Thyroid gland (tissue), 4 donors: Measurements from ENCODE around the gene SPSB4. TPM values are rescaled to one million over a fixed set of nuclear protein-coding genes. Genes with fewer than 3 reads are reported as not detected.

Experiments used
- DNase-seq, 2 donors: peaks; one replicate each; pipeline ENCODE4 v3.0.0-alpha.2; 2019
- H3K27ac ChIP-seq, 3 donors: fragments of 200-600 bp; sonication (generic); 1 replicate in 2 of 3; 2 replicates in 1 of 3; pipeline ENCODE4 v1.5.1; 2016 to 2019; ENCODE audit warnings: mild to moderate bottlenecking in 1 of 3, moderate library complexity in 1 of 3
- H3K27me3 ChIP-seq: fragments of 200-600 bp; sonication (generic); one replicate; pipeline ENCODE4 v1.5.1; 2019
- H3K36me3 ChIP-seq, 2 donors: fragments of 200-600 bp; sonication (generic); one replicate each; pipeline ENCODE4 v1.5.1; 2016 to 2019
- H3K4me1 ChIP-seq, 2 donors: fragments of 200-600 bp; sonication (generic); one replicate each; pipeline ENCODE4 v1.5.1; 2017 to 2019
- H3K4me3 ChIP-seq, 3 donors: fragments of 200-600 bp; sonication (generic); replicated peaks in 1 of 3; 1 replicate in 2 of 3; 2 replicates in 1 of 3; pipeline ENCODE4 v1.5.1; 2016; ENCODE audit warnings: mild to moderate bottlenecking in 1 of 3
- H3K9me3 ChIP-seq: fragments of 200-600 bp; sonication (generic); one replicate; pipeline ENCODE4 v1.5.1; 2017
- CTCF ChIP-seq, 6 experiments: fragments of 200-600 bp in 3 of 6; fragments of 450-650 bp in 3 of 6; sonication (generic) in 3 of 6; IDR thresholded peaks; one replicate each; pipeline ENCODE4 v1.5.1; 2016 to 2019; ENCODE audit warnings: antibody characterized with exemption in 6 of 6, mild to moderate bottlenecking in 2 of 6, inconsistent platforms in 1 of 6, moderate library complexity in 1 of 6
- POLR2A ChIP-seq, 2 donors: fragments of 450-650 bp; IDR thresholded peaks; one replicate each; pipeline ENCODE4 v1.6.1; 2017; ENCODE audit warnings: antibody characterized with exemption in 2 of 2, mild to moderate bottlenecking in 2 of 2, moderate library complexity in 1 of 2
- WGBS, 2 donors: methylation state at CpG; one replicate each; pipeline ENCODE4 v1.1.5; 2017; 5-methylcytosine and 5-hydroxymethylcytosine counted together
- intact Hi-C: fragments of 100-400 bp; cut with DNase I; formaldehyde crosslinking; loops from one replicate; pipeline ENCODE4 v1.15.1; 2023
- total RNA-seq, 4 donors: library from RNA; depleted of rRNA; stranded (reverse); fragments of >200 nt; gene quantifications; one replicate each; pipeline ENCODE4 v1.2.3, GENCODE V29; 2016

SPSB4 gene
- total RNA-seq, 4 donors from 2014 or later: 1.2 TPM; not detected in 3

- H3K27me3 ChIP-seq: no peaks in the 10 kb centered on the region
- H3K27ac ChIP-seq: no peak overlapping the region
- intact Hi-C loops: no loop called here
- DNase-seq: no peak
- no peaks in the 10 kb centered on the region for H3K9me3 ChIP-seq
- no peak overlapping the region for H3K4me3 ChIP-seq
- H3K36me3 ChIP-seq: no peaks in the 10 kb centered on the region
- TF ChIP-seq CTCF (IDR thresholded peaks at IDR 0.05) (no peak), POLR2A (IDR thresholded peaks at IDR 0.05) (no peak)
- WGBS, 2 donors: 85 to 87% methylated on average over 9 to 11 of the region's 11 CpGs
- no peaks in the 10 kb centered on the region for H3K4me1 ChIP-seq
Observed at GRCh38 chr3:141146979-141147470, 95.9 kb downstream of the SPSB4 start.

GRCh38 chr3:141147657-141148056, 96.5 kb downstream of the SPSB4 start:
- intact Hi-C loops: no loop called here

DNA sequence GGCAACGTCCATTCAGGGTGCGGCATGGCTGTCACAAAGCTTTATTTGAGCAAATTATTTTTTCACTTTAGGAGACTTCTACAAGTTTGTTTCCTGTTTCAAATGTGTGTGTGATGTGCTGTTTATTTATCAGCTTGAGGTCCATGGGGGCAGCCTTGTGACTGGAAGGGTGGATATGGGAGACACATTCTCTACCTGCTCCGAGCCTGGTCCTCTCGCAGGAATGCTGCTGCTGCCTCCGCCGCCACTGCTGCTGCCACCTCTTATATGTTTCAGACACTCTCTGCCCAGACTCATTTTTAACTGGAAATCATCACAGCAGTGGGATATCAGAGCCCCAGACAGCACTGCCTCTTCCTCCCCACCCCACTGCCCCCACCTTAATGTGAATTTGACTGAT, 97.0 kb downstream of the SPSB4 start:
- intact Hi-C loops: no loop called here
- no peak overlapping the region for H3K4me3 ChIP-seq
- WGBS, 2 donors: 90 to 96% methylated on average over 6 of the region's 6 CpGs
- no peaks in the 10 kb centered on the region for H3K27me3 ChIP-seq
- DNase-seq: no peak
- H3K9me3 ChIP-seq: no peaks in the 10 kb centered on the region
- H3K4me1 ChIP-seq: no peaks in the 10 kb centered on the region
- no peaks in the 10 kb centered on the region for H3K36me3 ChIP-seq
- no peak overlapping the region for H3K27ac ChIP-seq
- TF ChIP-seq POLR2A (IDR thresholded peaks at IDR 0.05): no peak

More at GRCh38 chr3:141147657-141148056, 96.5 kb downstream of the SPSB4 start:
- no peak for TF ChIP-seq CTCF (IDR thresholded peaks at IDR 0.05)
- no peak for TF ChIP-seq POLR2A (IDR thresholded peaks at IDR 0.05)
- no peak for DNase-seq
- Histone ChIP-seq H3K9me3 (no peaks in the 10 kb centered on the region), H3K4me1 (no peaks in the 10 kb centered on the region), H3K36me3 (no peaks in the 10 kb centered on the region), H3K27me3 (no peaks in the 10 kb centered on the region), H3K27ac (no peak overlapping the region), H3K4me3 (no peak overlapping the region)
- 79 to 83% methylated on average over 9 of the region's 9 CpGs for WGBS, 2 donors

GRCh38 chr3:141148770-141149169, 97.6 kb downstream of the SPSB4 start:
- Histone ChIP-seq H3K4me1 (no peaks in the 10 kb centered on the region), H3K36me3 (no peaks in the 10 kb centered on the region), H3K4me3 (no peak overlapping the region), H3K27ac (no peak overlapping the region), H3K27me3 (no peaks in the 10 kb centered on the region), H3K9me3 (no peaks in the 10 kb centered on the region)
- WGBS, 2 donors: 94 to 96% methylated on average over 2 of the region's 2 CpGs
- no peak for DNase-seq
- no peak for TF ChIP-seq CTCF (IDR thresholded peaks at IDR 0.05)
- TF ChIP-seq POLR2A (IDR thresholded peaks at IDR 0.05): no peak
- intact Hi-C loops: no loop called here

GRCh38 chr3:141150081-141150830, 99.1 kb downstream of the SPSB4 start:
- Histone ChIP-seq H3K27ac (no peak overlapping the region), H3K4me1 (no peaks in the 10 kb centered on the region), H3K36me3 (no peaks in the 10 kb centered on the region), H3K27me3 (no peaks in the 10 kb centered on the region), H3K9me3 (no peaks in the 10 kb centered on the region), H3K4me3 (no peak overlapping the region)
- intact Hi-C loops: no loop called here
- no peak for DNase-seq
- 87 to 88% methylated on average over 11 to 12 of the region's 12 CpGs for whole genome bisulfite sequencing, 2 donors
- TF ChIP-seq CTCF (IDR thresholded peaks at IDR 0.05) (no peak), POLR2A (IDR thresholded peaks at IDR 0.05) (no peak)
